NCI-H1417 (cell line): ENCODE measurements around the gene EDIL3.

Source experiments
- DNase-seq, 3 experiments: peaks; one replicate each; lab custom pipeline; 2025; lab: John Stamatoyannopoulos, UW

Gene EDIL3

GRCh38 chr5:83911367-83911919 is 473.2 kb downstream of the EDIL3 start:
- peak in 2 of 3 experiments; percentile 2 to 54 for DNase-seq

- no peak for DNase-seq
These were observed 484.4 kb downstream of the EDIL3 start for GRCh38 chr5:83900306-83900705.

- DNase-seq, result no peak
These were observed 485.2 kb downstream of the EDIL3 start for GRCh38 chr5:83899326-83899970.

GRCh38 chr5:83895860-83896259 is 488.8 kb downstream of the EDIL3 start:
- no peak for DNase-seq

- DNase-seq, result no peak
These were observed 493.4 kb downstream of the EDIL3 start for GRCh38 chr5:83891261-83891660.
